Spleen (tissue), 11 donors: ENCODE measurements around the gene NGEF. TPM values are rescaled to one million over a fixed set of nuclear protein-coding genes. Genes with fewer than 3 reads are reported as not detected.

Experiments
- DNase-seq: peaks from one replicate; pipeline ENCODE4 v3.0.0-alpha.2; 2020
- H3K27ac ChIP-seq, 8 donors: fragments of 200-600 bp; sonication (generic) in 7 of 8; 1 replicate in 4 of 8; 2 replicates in 4 of 8; pipeline versions ENCODE4 v1.5.0 to v1.8.0; 2016 to 2021; ENCODE audit warnings: inconsistent platforms in 4 of 8, mild to moderate bottlenecking in 4 of 8, moderate library complexity in 1 of 8
- H3K27me3 ChIP-seq, 7 donors: fragments of 200-600 bp; sonication (generic) in 6 of 7; replicated peaks in 1 of 7; 1 replicate in 4 of 7; 2 replicates in 3 of 7; pipeline versions ENCODE4 v1.5.0 to v1.8.0; 2016 to 2021; ENCODE audit warnings: inconsistent platforms in 3 of 7, mild to moderate bottlenecking in 1 of 7
- H3K36me3 ChIP-seq, 6 donors: fragments of 200-600 bp; sonication (generic) in 5 of 6; 1 replicate in 4 of 6; 2 replicates in 2 of 6; pipeline versions ENCODE4 v1.5.0 to v1.8.0; 2016 to 2021; ENCODE audit warnings: inconsistent platforms in 2 of 6
- H3K4me1 ChIP-seq, 6 donors: fragments of 200-600 bp; sonication (generic) in 5 of 6; 1 replicate in 3 of 6; 2 replicates in 3 of 6; pipeline versions ENCODE4 v1.5.0 to v1.8.0; 2016 to 2021; ENCODE audit warnings: inconsistent platforms in 3 of 6
- H3K4me3 ChIP-seq, 8 donors: fragments of 200-600 bp; sonication (generic) in 7 of 8; 1 replicate in 4 of 8; 2 replicates in 4 of 8; pipeline versions ENCODE4 v1.5.0 to v1.8.0; 2016 to 2021; ENCODE audit warnings: inconsistent platforms in 4 of 8, mild to moderate bottlenecking in 4 of 8, moderate library complexity in 2 of 8
- H3K9me3 ChIP-seq, 8 donors: fragments of 200-600 bp; sonication (generic) in 7 of 8; 1 replicate in 4 of 8; 2 replicates in 4 of 8; pipeline versions ENCODE4 v1.5.0 to v1.8.0; 2016 to 2021; ENCODE audit warnings: inconsistent platforms in 4 of 8
- CTCF ChIP-seq, 11 experiments: fragments of 200-600 bp in 7 of 11; fragments of 450-650 bp in 4 of 11; sonication (generic) in 4 of 11; IDR thresholded peaks in 8 of 11; conservative IDR thresholded peaks in 3 of 11; 1 replicate in 7 of 11; 2 replicates in 4 of 11; pipeline versions ENCODE4 v1.4.0 to v1.8.0; 2016 to 2021; ENCODE audit warnings: antibody characterized with exemption in 11 of 11, inconsistent platforms in 4 of 11, mild to moderate bottlenecking in 1 of 11
- POLR2A ChIP-seq, 3 donors: fragments of 450-650 bp; IDR thresholded peaks; one replicate each; pipeline ENCODE4 v1.5.1; 2017; ENCODE audit warnings: antibody characterized with exemption in 3 of 3, mild to moderate bottlenecking in 1 of 3
- POLR2AphosphoS5 ChIP-seq, 3 donors: sonication (generic); formaldehyde crosslinking; IDR thresholded peaks; one replicate each; pipeline ENCODE4 v1.5.1; 2017; ENCODE audit warnings: antibody characterized with exemption in 3 of 3
- WGBS, 5 donors: extraction: QIAGEN DNeasy Blood & Tissue Kit in 3 of 5; methylation state at CpG; one replicate each; pipeline versions ENCODE4 v1.1.5 to v1.1.7; 2013 to 2018; 5-methylcytosine and 5-hydroxymethylcytosine counted together
- intact Hi-C: fragments of 100-400 bp; cut with DNase I; formaldehyde crosslinking; loops from one replicate; pipeline ENCODE4 v1.15.0; 2023; ENCODE audit warnings: low total_unique reads
- polyA plus RNA-seq, 3 donors: library from polyadenylated mRNA; stranded (reverse); fragments of 200-250 nt; gene quantifications; one replicate each; pipeline ENCODE4 v1.2.1, GENCODE V29; 2013
- small RNA-seq, 4 donors: library from RNA; depleted of rRNA; stranded (forward); fragments of <200 nt; gene quantifications; one replicate each; pipeline ENCODE3, GENCODE V24; 2016
- total RNA-seq, 7 donors: library from RNA; depleted of rRNA in 3 of 7; stranded (reverse); fragments of >200 nt in 3 of 7; fragmentation: NEBNext Ultra II Directional in 4 of 7; extraction: Animal tissue kit (Norgen Biotek cat#: 25700) in 4 of 7; gene quantifications; one replicate each; pipeline versions ENCODE4 v1.1.0 to v1.2.1, GENCODE V29; 2016 to 2021
- donor health status: healthy with polysubstance abuse.
- donor health status: DM: no; HTN: no; CAD: no; lungs with moderate emphysema.
- donor health status: DM: no; HTN: no; CAD: no.
- donor health status: Bipolar disorder and iron deficiency.
- donor health status: healthy.
- donor health status: DM: no; HTN: no; CAD: no.
- donor health status: DM: yes; HTN: yes; CAD: no.

NGEF gene
- total and polyA plus RNA-seq, 10 donors, result 0.23 to 0.79 (median 0.43) TPM; not detected in 5

GRCh38 chr2:232833830-232834229 is 179.2 kb downstream of the NGEF start:
- no peak for DNase-seq
- no peak overlapping the region for H3K27ac ChIP-seq
- 91 to 100% (median 98%) methylated on average over 1 of the region's 1 CpG for WGBS, 5 donors
- no peaks in the 10 kb centered on the region for H3K27me3 ChIP-seq
- peaks cover 0 to 92% (median 67%) of the 10 kb centered on the region in 6 donors for H3K36me3 ChIP-seq
- H3K4me3 ChIP-seq, result no peak overlapping the region
- TF ChIP-seq CTCF (IDR thresholded peaks at IDR 0.05 in 8 of 11, conservative IDR thresholded peaks at IDR 0.05 in 3 of 11) (no peak), POLR2AphosphoS5 (IDR thresholded peaks at IDR 0.05) (no peak), POLR2A (IDR thresholded peaks at IDR 0.05) (no peak)
- intact Hi-C loops, result no loop called here
- peaks cover 9 to 22% (median 17%) of the 10 kb centered on the region in 6 donors for H3K4me1 ChIP-seq
- H3K9me3 ChIP-seq, result no peaks in the 10 kb centered on the region

- Histone ChIP-seq H3K27me3 (no peaks in the 10 kb centered on the region), H3K9me3 (no peaks in the 10 kb centered on the region), H3K4me3 (no peak overlapping the region), H3K36me3 (peaks cover 0 to 88% (median 65%) of the 10 kb centered on the region in 6 donors), H3K4me1 (no peaks in the 10 kb centered on the region), H3K27ac (no peak overlapping the region)
- TF ChIP-seq POLR2A (IDR thresholded peaks at IDR 0.05) (no peak), POLR2AphosphoS5 (IDR thresholded peaks at IDR 0.05) (no peak)
- intact Hi-C loops, result no loop called here
- no peak for DNase-seq
- WGBS, 5 donors, result 82 to 90% (median 84%) methylated on average over 3 of the region's 3 CpGs
Measured at GRCh38 chr2:232831496-232831895, 181.6 kb downstream of the NGEF start.

DNA sequence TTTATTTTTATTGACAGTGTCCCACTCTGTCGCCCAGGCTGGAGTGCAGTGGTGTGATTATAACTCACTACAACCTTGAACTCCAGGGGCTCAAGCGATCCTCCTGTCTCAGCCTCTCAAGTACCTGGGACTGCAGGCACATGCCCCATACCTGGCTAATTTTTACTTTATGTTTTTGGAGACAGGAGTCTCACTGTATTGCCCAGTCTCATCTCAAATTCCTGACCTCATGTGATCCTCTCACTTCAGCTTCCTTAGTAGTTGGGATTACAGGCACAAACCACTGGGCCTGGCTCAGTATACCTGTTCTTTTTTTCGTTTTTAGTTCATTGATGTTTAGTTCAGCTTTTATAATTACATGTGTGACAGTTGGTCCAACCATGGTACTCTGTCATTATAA is 183.1 kb downstream of the NGEF start:
- Histone ChIP-seq H3K4me1 (no peaks in the 10 kb centered on the region), H3K9me3 (no peaks in the 10 kb centered on the region), H3K4me3 (no peak overlapping the region), H3K36me3 (peaks cover 0 to 91% (median 65%) of the 10 kb centered on the region in 6 donors), H3K27me3 (no peaks in the 10 kb centered on the region), H3K27ac (no peak overlapping the region)
- WGBS, 5 donors, result 73 to 97% (median 96%) methylated on average over 3 of the region's 3 CpGs
- TF ChIP-seq POLR2AphosphoS5 (IDR thresholded peaks at IDR 0.05), result no peak
- TF ChIP-seq POLR2A (IDR thresholded peaks at IDR 0.05), result no peak
- TF ChIP-seq CTCF (IDR thresholded peaks at IDR 0.05 in 8 of 11, conservative IDR thresholded peaks at IDR 0.05 in 3 of 11), result no peak
- intact Hi-C loops, result no loop called here
- DNase-seq, result no peak

Small RNA genes within 50 kb of the gene (small RNA-seq; reads per million reads assigned to genes)
- gene RF00019, result 0 reads per million in 4 donors

Other genes starting within 250 kb of the NGEF start
- gene KCNJ13, start 236.7 kb downstream of the NGEF start, total RNA-seq, result not detected
- under 1 TPM in 1 of 3 donors, not detected in 2; 0.08 TPM for gene KCNJ13, start 236.7 kb downstream of the NGEF start, polyA plus RNA-seq
- 1 to 10 TPM in 5 of 7 donors, under 1 TPM in 2; 0.68 to 2.9 (median 1.2) TPM for gene SNORC, start 143.0 kb downstream of the NGEF start, total RNA-seq
- 1 to 10 TPM in 2 of 3 donors, under 1 TPM in 1; 0.94 to 5.1 (median 1.7) TPM for gene SNORC, start 143.0 kb downstream of the NGEF start, polyA plus RNA-seq
- gene NEU2, start 19.4 kb upstream of the NGEF start, total RNA-seq, result not detected
- gene NEU2, start 19.4 kb upstream of the NGEF start, polyA plus RNA-seq, result not detected
- gene INPP5D, start 47.1 kb upstream of the NGEF start, total RNA-seq, result 100 to 1,000 TPM; 172 to 246 (median 186) TPM
- gene INPP5D, start 47.1 kb upstream of the NGEF start, polyA plus RNA-seq, result 10 to 100 TPM; 71.1 to 97.8 (median 97.4) TPM
- gene ATG16L1, start 238.4 kb upstream of the NGEF start, total RNA-seq, result 10 to 100 TPM; 32.0 to 45.8 (median 34.7) TPM
- gene ATG16L1, start 238.4 kb upstream of the NGEF start, polyA plus RNA-seq, result 10 to 100 TPM; 12.0 to 15.6 (median 13.6) TPM